GM12864 (cell line): ENCODE results near the gene ZNF710.

Source experiments
- DNase-seq: peaks from one replicate; pipeline ENCODE4 v3.0.0-alpha.2; 2011; ENCODE audit warnings: low read depth
- H3K4me3 ChIP-seq: 2 replicates; pipeline ENCODE4 v1.5.1; 2011; ENCODE audit warnings: mild to moderate bottlenecking, low read depth, low read length, control low read depth
- CTCF ChIP-seq: IDR thresholded peaks from 2 replicates; pipeline ENCODE4 v1.5.1; 2011; ENCODE audit warnings: low read depth, mild to moderate bottlenecking, moderate library complexity, low read length, control low read depth, inconsistent platforms; ENCODE audit errors: missing control alignments

ZNF710 gene

DNA sequence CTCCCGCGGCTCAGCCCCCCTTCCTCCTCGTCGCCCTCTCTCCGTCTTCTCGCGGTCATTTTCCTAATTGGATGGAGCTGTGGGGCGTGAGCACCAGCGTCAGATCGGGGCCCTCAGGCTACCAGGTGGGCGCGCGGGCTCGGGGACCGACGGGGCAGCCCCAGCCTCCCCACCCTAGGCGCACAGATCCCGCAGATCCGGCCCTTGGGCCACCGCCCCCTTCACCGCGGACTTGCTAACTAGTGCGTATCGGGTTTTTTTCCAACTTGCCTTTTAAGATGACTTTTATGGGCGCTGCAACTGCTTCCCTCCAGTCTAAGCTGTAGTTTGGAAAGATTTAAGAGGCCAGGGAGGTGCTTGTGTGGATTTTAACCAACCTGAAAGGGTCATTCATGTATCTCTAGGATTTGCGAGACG is 1.3 kb downstream of the ZNF710 start:
- peak overlapping the region; percentile 82 for H3K4me3 ChIP-seq
- no peak for DNase-seq
- no peak for TF ChIP-seq CTCF

- TF ChIP-seq CTCF: no peak
- H3K4me3 ChIP-seq: peak overlapping the region; percentile 82
- no peak for DNase-seq
Measured at GRCh38 chr15:90003736-90004135, 2.6 kb downstream of the ZNF710 start.

GRCh38 chr15:90004252-90004651 is 3.1 kb downstream of the ZNF710 start:
- no peak for DNase-seq
- no peak overlapping the region; the same call in 1 of the 2 replicates for H3K4me3 ChIP-seq
- no peak for TF ChIP-seq CTCF

DNA sequence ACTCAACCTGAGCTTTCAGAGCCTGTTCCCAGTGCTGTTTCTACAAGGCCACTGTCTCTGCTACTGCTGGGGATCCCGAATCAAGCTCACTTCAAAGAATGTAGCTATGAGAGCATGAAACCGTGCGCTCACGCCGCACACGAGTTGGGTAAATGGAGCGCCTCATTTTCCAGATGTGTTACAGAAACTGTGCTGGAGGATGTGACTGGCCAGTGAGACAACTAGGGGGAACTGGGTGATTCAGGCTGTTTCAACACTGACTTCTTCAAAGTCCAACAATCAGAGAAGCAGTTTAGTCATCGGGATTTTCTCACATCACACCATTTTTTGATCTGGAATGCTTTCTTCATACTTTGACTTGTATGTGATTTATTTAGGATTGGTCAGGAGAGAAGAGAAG is 3.5 kb downstream of the ZNF710 start:
- DNase-seq: no peak
- no peak overlapping the region for H3K4me3 ChIP-seq
- no peak for TF ChIP-seq CTCF

GRCh38 chr15:90006217-90007075 is 5.3 kb downstream of the ZNF710 start:
- no peak for TF ChIP-seq CTCF
- no peak overlapping the region for H3K4me3 ChIP-seq
- DNase-seq: no peak

DNA sequence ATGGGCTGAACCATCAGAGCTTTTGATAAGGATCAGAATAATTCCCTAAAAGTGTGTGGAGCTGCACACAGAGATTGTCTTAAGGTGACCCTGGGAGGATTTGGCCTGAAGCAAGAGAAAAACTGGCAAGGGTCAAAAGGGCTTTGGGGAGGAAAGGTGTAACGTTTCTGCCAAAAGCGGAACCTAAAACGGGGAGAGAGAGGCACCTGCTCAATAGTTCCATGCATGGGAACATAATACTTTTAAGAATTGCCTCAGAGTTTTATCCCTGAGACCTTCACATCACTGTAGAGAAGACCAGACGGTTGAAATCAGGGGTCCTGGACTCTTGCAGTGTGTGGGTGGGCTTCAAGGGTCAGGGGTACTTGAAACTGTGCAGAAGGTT is 5.9 kb downstream of the ZNF710 start:
- no peak for DNase-seq
- H3K4me3 ChIP-seq: no peak overlapping the region
- no peak for TF ChIP-seq CTCF

GRCh38 chr15:90008607-90009006 is 7.5 kb downstream of the ZNF710 start:
- no peak overlapping the region for H3K4me3 ChIP-seq
- no peak for DNase-seq
- TF ChIP-seq CTCF: no peak
